Activated naive CD8-positive, alpha-beta T cell (primary cell): ENCODE results near the gene KANSL2.
"Not testable (repeated sequence)": the region's sequence is repeated elsewhere in the genome, so short reads cannot be mapped to it uniquely, and the experiment has no call there.

Experiments
- H3K27ac Mint-ChIP-seq: one replicate; pipeline ENCODE4 v1.8.0; 2021; ENCODE audit warnings: mixed read lengths
- H3K27me3 Mint-ChIP-seq: one replicate; pipeline ENCODE4 v1.8.0; 2021; ENCODE audit warnings: mixed read lengths
- H3K36me3 Mint-ChIP-seq: one replicate; pipeline ENCODE4 v1.8.0; 2021; ENCODE audit warnings: mixed read lengths
- H3K4me1 Mint-ChIP-seq: one replicate; pipeline ENCODE4 v1.8.0; 2021; ENCODE audit warnings: low read depth, mixed read lengths
- H3K4me3 Mint-ChIP-seq: one replicate; pipeline ENCODE4 v1.8.0; 2021; ENCODE audit warnings: mild to moderate bottlenecking, mixed read lengths
- H3K9me3 Mint-ChIP-seq: one replicate; pipeline ENCODE4 v1.8.0; 2021; ENCODE audit warnings: low read depth, mixed read lengths

The KANSL2 gene

GRCh38 chr12:48681710-48682532 lies at the start of gene KANSL2:
Gene KANSL2, minus strand, starts transcription at chr12:48682238. Its CDS starts 606 bp downstream, at chr12:48681632.
- peaks cover 43% of the 10 kb centered on the region for H3K4me1 Mint-ChIP-seq
- H3K27me3 Mint-ChIP-seq, result no peaks in the 10 kb centered on the region
- H3K4me3 Mint-ChIP-seq, result peak within 1 kb of the TSS; percentile 99
- no peaks in the 10 kb centered on the region for H3K9me3 Mint-ChIP-seq
- H3K27ac Mint-ChIP-seq, result peak within 1 kb of the TSS; percentile 97
- peaks cover 13% of the 10 kb centered on the region for H3K36me3 Mint-ChIP-seq

GRCh38 chr12:48728807-48729206 lies 46.8 kb upstream of the KANSL2 start:
- Mint-ChIP-seq H3K27me3 (peaks cover 2% of the 10 kb centered on the region), H3K36me3 (no peaks in the 10 kb centered on the region), H3K4me1 (no peaks in the 10 kb centered on the region), H3K4me3 (no peak overlapping the region), H3K27ac (no peak overlapping the region), H3K9me3 (no peaks in the 10 kb centered on the region)

GRCh38 chr12:48720737-48721136 lies 38.7 kb upstream of the KANSL2 start:
- not testable (repeated sequence) for H3K27ac Mint-ChIP-seq, H3K27me3 Mint-ChIP-seq, H3K9me3 Mint-ChIP-seq

GRCh38 chr12:48720171-48720570 lies 38.1 kb upstream of the KANSL2 start:
- not testable (repeated sequence) for H3K4me3 Mint-ChIP-seq, H3K27me3 Mint-ChIP-seq, H3K27ac Mint-ChIP-seq, H3K9me3 Mint-ChIP-seq
- Mint-ChIP-seq H3K36me3 (peaks cover 10% of the 10 kb centered on the region), H3K4me1 (peaks cover 21% of the 10 kb centered on the region)

More at GRCh38 chr12:48720737-48721136, 38.7 kb upstream of the KANSL2 start:
- not testable (repeated sequence) for H3K4me3 Mint-ChIP-seq, H3K36me3 Mint-ChIP-seq
- peaks cover 17% of the 10 kb centered on the region for H3K4me1 Mint-ChIP-seq

GRCh38 chr12:48719002-48719401 lies 37.0 kb upstream of the KANSL2 start:
- not testable (repeated sequence) for H3K4me3 Mint-ChIP-seq, H3K27ac Mint-ChIP-seq, H3K27me3 Mint-ChIP-seq, H3K9me3 Mint-ChIP-seq
- peaks cover 13% of the 10 kb centered on the region for H3K36me3 Mint-ChIP-seq
- peaks cover 32% of the 10 kb centered on the region for H3K4me1 Mint-ChIP-seq

GRCh38 chr12:48717252-48717695 lies 35.2 kb upstream of the KANSL2 start:
- Mint-ChIP-seq H3K4me1 (peaks cover 42% of the 10 kb centered on the region), H3K9me3 (peaks cover 8% of the 10 kb centered on the region), H3K36me3 (peaks cover 16% of the 10 kb centered on the region), H3K4me3 (peak overlapping the region; percentile 98), H3K27ac (peak overlapping the region; percentile 98), H3K27me3 (no peaks in the 10 kb centered on the region)

GRCh38 chr12:48716493-48717251 lies 34.6 kb upstream of the KANSL2 start, which contains the start of gene CCNT1:
Gene CCNT1, minus strand, starts transcription at chr12:48716707. Its CDS starts 32 bp downstream, at chr12:48716675.
- peak within 1 kb of the TSS; percentile 98 for H3K4me3 Mint-ChIP-seq
- H3K27ac Mint-ChIP-seq, result peak within 1 kb of the TSS; percentile 98
- H3K4me1 Mint-ChIP-seq, result peaks cover 45% of the 10 kb centered on the region
- peaks cover 16% of the 10 kb centered on the region for H3K36me3 Mint-ChIP-seq
- H3K27me3 Mint-ChIP-seq, result no peaks in the 10 kb centered on the region
- H3K9me3 Mint-ChIP-seq, result peaks cover 8% of the 10 kb centered on the region

- Mint-ChIP-seq H3K4me3 (peak overlapping the region; percentile 98), H3K9me3 (peaks cover 8% of the 10 kb centered on the region), H3K4me1 (peaks cover 49% of the 10 kb centered on the region), H3K27ac (peak overlapping the region; percentile 98), H3K27me3 (no peaks in the 10 kb centered on the region), H3K36me3 (peaks cover 15% of the 10 kb centered on the region)
These were observed 34.1 kb upstream of the KANSL2 start for GRCh38 chr12:48716168-48716492.

GRCh38 chr12:48712209-48712608 lies 30.2 kb upstream of the KANSL2 start:
- H3K9me3 Mint-ChIP-seq, result no peaks in the 10 kb centered on the region
- peaks cover 9% of the 10 kb centered on the region for H3K36me3 Mint-ChIP-seq
- H3K27ac Mint-ChIP-seq, result no peak overlapping the region
- peaks cover 66% of the 10 kb centered on the region for H3K4me1 Mint-ChIP-seq
- H3K4me3 Mint-ChIP-seq, result no peak overlapping the region
- no peaks in the 10 kb centered on the region for H3K27me3 Mint-ChIP-seq

- not testable (repeated sequence) for H3K36me3 Mint-ChIP-seq, H3K27me3 Mint-ChIP-seq, H3K4me3 Mint-ChIP-seq, H3K4me1 Mint-ChIP-seq, H3K27ac Mint-ChIP-seq, H3K9me3 Mint-ChIP-seq
These were observed 16.8 kb upstream of the KANSL2 start for GRCh38 chr12:48698822-48699221.

GRCh38 chr12:48696626-48697025 lies 14.6 kb upstream of the KANSL2 start:
- H3K36me3 Mint-ChIP-seq, result peaks cover 15% of the 10 kb centered on the region
- H3K27me3 Mint-ChIP-seq, result no peaks in the 10 kb centered on the region
- no peaks in the 10 kb centered on the region for H3K9me3 Mint-ChIP-seq
- peaks cover 15% of the 10 kb centered on the region for H3K4me1 Mint-ChIP-seq
- no peak overlapping the region for H3K4me3 Mint-ChIP-seq
- H3K27ac Mint-ChIP-seq, result no peak overlapping the region

GRCh38 chr12:48695859-48696258 lies 13.8 kb upstream of the KANSL2 start:
- peaks cover 15% of the 10 kb centered on the region for H3K36me3 Mint-ChIP-seq
- no peaks in the 10 kb centered on the region for H3K9me3 Mint-ChIP-seq
- no peak overlapping the region for H3K27ac Mint-ChIP-seq
- H3K27me3 Mint-ChIP-seq, result no peaks in the 10 kb centered on the region
- peaks cover 20% of the 10 kb centered on the region for H3K4me1 Mint-ChIP-seq
- no peak overlapping the region for H3K4me3 Mint-ChIP-seq

- Mint-ChIP-seq H3K27me3 (no peaks in the 10 kb centered on the region), H3K4me1 (peaks cover 19% of the 10 kb centered on the region), H3K9me3 (no peaks in the 10 kb centered on the region), H3K27ac (no peak overlapping the region), H3K36me3 (peaks cover 13% of the 10 kb centered on the region), H3K4me3 (no peak overlapping the region)
These were observed 12.0 kb upstream of the KANSL2 start for GRCh38 chr12:48694038-48694437.

- no peaks in the 10 kb centered on the region for H3K27me3 Mint-ChIP-seq
- H3K4me1 Mint-ChIP-seq, result peaks cover 19% of the 10 kb centered on the region
- H3K4me3 Mint-ChIP-seq, result no peak overlapping the region
- peaks cover 13% of the 10 kb centered on the region for H3K36me3 Mint-ChIP-seq
- no peaks in the 10 kb centered on the region for H3K9me3 Mint-ChIP-seq
- H3K27ac Mint-ChIP-seq, result no peak overlapping the region
These were observed 11.5 kb upstream of the KANSL2 start for GRCh38 chr12:48693572-48693971.

GRCh38 chr12:48691826-48692487 lies 9.9 kb upstream of the KANSL2 start:
- Mint-ChIP-seq H3K27ac (peak overlapping the region; percentile 46), H3K36me3 (peaks cover 13% of the 10 kb centered on the region)

More at GRCh38 chr12:48691826-48692487, 9.9 kb upstream of the KANSL2 start:
- H3K27me3 Mint-ChIP-seq, result no peaks in the 10 kb centered on the region
- no peaks in the 10 kb centered on the region for H3K9me3 Mint-ChIP-seq
- peaks cover 20% of the 10 kb centered on the region for H3K4me1 Mint-ChIP-seq
- no peak overlapping the region for H3K4me3 Mint-ChIP-seq
